Measurements from ENCODE around the gene PIH1D1.
A peak's percentile ranks its signal among the peaks of the same experiment; 100 is the strongest.
"Not testable (repeated sequence)": the region's sequence is repeated elsewhere in the genome, so short reads cannot be mapped to it uniquely, and the experiment has no call there.

Gene PIH1D1

DNA sequence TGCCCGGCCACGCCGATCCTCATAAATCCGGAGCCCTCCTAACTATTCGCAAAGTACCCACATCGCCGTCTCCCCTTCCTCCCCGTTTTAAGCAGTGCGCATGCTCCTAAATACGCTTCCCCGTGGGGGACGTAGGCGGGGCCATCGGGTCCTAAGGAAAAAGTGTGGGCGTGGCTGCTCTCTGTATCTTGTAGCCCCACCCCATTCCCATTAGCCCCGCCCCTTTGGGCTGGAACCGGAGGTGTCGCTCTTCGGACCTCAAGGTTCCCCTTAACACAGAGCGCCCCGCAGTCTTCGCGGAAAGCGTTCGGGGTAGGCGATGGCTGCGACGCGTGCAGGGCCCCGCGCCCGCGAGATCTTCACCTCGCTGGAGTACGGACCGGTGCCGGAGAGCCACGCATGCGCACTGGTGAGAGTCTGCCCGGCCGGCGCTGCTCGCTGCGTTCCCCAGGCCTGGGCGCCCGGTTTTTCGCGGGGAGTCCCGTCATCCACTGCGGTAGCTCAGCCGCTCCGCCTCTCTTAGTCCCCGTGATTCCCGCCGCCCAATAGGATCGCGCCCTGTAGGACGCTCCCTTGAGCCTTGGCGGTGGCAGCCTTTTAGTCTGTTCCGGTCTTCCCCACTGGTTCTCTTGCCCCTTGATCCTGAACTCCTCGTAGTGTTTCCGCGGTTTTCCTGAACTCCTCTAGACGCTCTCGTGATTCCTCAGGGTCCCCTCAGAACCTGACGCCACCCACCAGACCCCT, 1.6 kb upstream of the PIH1D1 start, which contains the start of gene ALDH16A1:
ALDH16A1 (plus strand) TSS at position 213 of the 744 bp plus-strand sequence; CDS start at position 320, 107 bp downstream.
- peak; percentile 95 for DNase-seq

DNA sequence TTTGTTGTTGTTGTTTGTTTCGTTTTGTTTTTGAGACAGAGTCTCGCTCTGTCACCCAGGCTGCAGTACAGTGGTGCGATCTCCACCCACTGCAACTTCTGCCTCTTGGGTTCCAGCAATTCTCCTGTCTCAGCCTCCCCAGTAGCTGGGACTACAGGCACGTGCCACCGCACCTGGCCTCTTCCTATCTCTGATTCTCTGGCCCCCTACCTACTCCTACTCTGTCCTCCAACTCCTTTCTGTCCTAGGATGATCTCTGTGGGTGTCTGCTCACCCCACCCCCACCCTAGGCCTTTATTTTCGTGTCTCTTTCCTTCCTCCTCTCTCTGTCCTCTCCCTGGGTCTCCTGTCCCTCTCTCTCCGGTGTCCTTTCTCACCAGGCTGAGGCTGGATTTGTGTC, 1.2 kb downstream of the PIH1D1 start:
- no peak for DNase-seq

DNA sequence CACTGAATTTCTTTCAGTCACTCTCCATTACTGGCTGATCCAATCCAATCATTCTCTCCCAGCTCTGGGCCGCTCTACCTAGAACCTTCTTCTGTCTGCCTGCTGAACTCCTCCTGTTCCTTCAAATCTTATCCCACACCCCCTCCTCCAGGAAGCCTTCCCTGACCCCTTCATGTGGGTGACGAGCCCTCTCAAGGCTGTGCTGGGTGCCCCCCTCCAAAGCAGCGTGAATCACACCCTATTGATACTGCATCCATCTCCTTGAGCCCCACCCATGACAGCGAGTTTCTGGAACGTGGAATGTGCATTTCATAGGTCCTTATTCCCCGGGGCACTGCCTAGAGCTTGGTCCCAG, 3.2 kb downstream of the PIH1D1 start:
- DNase-seq, result no peak

DNA sequence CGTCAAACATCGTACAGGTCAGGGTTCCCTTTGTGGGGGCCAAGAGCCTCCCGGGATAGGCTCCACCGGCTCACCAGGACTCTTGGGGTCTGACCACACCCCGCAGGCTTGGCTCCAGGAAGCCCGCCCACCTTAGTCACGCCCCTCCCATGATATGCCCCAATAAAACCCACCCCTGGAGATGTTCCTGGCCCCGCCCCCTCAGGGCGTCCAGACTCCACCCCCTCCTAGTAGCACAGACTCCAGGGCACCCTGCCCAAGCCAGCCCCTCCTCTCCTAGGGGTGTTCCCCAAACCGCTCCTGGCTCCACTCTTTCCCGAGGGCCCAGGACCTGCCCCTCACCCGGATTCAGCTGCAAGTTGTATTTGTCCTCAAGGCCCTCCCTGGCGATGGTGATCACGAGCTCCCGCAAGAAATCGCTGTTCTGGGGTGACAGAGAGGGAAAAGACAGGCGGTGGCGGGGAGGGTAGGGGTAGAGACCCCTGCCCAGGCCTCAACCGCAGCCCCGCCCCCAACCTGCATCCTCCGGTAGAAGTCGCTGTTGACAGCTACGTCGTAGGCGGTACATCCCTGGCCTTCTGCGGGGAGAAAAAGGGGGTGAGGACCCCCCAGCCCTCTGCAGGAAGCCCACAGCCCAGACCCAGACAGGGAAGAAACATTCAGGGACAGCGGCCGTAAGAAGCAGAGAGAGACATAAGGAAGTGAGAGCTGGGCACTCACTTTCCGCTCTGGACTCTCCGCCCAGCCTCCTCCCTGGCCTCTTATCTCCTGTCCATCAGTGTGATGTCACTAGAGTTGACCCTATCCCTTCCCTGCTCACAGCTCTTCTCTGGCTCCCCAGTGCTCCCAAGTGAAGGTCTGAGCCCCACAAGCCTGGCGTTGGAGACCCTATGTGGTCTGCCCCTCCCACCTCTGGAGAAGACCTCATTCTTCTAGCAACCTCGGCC, 3.9 kb downstream of the PIH1D1 start:
- no peak for DNase-seq

DNA sequence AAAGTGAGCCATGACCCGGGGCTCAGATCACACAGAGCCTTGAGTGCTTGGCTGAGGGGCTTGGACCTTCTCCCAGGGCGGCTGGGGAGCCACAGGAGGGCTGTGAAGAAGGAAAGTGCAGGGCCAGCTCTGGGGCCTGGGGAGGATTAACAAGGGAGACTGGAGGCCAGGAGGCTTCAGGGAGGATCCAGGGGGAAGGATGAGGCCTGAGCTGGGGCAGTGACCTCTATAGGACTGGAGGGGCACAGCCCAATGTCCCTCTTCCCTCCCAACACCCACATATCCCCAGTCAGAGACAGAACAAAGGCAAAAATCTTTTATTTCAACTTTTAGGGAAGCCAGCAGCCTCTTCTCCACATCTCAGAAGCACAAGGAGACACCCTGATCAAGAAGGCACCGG, 5.6 kb downstream of the PIH1D1 start:
- no peak for DNase-seq

DNA sequence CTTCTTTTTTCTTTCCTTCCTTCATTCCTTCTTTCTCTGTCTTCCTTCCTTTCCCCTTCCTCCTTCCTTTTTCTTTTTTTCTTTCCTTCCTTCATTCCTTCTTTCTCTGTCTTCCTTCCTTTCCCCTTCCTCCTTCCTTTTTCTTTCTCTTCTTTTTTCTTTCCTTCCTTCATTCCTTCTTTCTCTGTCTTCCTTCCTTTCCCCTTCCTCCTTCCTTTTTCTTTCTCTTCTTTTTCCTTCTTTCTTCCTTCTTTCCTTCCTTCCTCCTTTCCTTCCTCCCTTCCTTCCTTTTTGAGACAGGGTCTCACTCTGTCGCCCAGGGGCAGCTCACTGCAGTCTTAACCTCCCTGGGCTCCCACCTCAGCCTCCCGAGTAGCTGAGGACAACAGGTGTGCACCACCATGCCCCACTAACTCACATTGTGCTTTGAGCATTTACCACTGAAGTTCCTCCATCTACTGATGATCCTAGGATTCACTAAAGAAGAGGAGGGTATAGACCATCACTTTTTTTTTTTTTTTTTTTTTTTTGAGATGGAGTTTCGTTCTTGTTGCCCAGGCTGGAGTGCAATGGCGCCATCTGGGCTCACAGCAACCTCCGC, 7.4 kb downstream of the PIH1D1 start:
- DNase-seq, result not testable (repeated sequence)

DNA sequence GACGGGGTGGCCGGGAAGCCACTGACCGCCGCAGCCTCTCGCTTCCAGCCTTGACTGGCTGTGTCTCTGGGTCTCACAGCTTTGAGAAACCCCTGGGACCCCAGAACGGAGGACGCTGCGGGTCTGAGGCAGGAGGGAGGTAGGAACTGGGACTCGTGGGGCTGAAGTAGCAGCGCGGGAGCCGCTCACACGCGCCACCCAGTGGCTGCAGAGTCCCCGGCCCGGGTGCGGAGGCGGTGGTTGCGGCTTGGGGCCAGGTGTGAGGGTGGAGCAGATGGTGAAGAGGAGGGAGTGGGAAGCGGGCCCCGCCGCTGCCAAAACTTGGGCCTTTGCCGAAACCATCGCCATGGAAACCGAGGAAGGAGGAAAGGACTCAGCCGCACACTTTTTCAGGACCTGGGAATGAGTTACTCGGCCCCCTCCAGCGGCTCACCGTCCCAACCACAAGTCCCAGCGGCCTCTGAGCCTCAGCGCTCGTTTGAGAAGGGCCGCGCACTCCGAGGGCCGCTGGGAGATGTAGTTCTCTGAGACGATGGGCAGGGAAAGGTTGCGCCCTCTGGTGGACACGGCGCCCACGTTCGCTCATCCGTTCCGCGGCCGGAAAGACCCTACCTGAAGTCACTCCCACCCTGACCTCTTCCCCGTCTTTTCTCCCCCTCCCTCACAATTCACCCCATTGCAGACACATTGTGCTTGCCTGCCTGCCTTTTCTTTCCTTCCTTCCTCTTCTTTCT, 8.1 kb downstream of the PIH1D1 start:
- peak; percentile 79 for DNase-seq

DNA sequence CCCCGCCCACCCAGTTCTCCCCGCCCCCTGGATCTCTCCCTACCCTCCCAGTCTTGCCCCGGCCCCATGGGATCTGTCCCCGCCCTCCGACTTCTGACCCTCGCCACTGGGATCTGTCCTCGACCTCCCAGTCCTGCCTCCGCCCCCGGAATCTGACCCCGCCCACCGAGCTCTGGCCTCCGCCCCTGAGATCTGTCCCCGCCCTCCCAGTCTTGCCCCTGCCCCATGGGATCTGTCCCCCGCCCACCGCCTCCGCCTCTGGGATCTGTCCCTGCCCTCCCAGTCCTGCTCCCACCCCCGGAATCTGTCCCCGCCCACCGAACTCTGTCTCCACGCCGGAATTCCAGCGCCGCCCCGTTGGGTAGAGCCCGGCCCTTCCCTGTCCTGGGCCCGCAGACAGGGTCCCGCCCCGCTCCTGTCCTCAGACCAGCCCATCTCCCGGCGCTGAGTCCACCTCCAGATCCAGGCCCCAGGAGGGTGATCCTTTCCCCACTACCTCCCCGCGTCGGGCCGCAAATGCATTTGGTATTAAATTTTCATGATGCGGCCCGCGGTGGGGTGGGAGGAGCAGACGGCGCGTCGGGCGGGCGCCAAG, 8.7 kb downstream of the PIH1D1 start:
- no peak for DNase-seq

DNA sequence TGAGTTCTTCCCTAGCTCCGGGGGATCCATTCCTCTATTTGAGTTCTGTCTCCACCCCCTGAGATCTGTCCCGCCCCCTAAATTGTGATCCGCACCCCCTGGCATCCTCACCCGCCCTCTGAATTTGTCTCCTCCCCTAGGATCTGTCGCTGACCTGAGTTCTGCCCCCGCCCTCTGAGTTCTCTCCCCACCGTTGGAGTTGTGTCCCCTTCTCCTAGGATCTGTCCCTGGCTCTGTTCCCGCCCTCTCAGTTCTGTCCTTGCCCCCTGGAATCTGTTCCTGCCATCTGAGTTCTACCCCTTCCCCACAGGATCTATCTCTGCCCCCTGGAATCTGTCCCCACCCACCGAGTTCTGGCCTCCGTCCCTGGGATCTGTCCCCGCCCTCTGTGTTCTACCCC, 9.3 kb downstream of the PIH1D1 start:
- DNase-seq, result no peak

DNA sequence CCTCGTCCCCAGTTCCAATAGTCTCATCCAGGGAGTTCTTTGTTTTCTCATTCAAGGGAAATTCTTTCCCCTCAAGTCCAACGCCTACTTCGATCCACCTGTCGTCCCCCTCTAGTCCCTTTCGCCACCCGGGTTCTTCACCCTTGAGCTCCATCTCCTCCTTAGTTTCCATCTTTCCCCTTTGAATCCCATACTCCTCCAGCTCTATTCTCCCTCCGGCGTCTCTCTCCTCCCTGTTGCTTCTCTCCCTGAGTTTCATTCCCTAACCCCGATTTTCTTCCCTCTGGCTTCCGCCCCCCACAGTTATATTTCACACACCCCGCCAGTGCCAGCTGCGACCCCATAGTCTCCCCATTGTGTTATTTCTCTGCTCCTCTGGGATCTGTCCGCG, 9.7 kb downstream of the PIH1D1 start:
- no peak for DNase-seq

DNA sequence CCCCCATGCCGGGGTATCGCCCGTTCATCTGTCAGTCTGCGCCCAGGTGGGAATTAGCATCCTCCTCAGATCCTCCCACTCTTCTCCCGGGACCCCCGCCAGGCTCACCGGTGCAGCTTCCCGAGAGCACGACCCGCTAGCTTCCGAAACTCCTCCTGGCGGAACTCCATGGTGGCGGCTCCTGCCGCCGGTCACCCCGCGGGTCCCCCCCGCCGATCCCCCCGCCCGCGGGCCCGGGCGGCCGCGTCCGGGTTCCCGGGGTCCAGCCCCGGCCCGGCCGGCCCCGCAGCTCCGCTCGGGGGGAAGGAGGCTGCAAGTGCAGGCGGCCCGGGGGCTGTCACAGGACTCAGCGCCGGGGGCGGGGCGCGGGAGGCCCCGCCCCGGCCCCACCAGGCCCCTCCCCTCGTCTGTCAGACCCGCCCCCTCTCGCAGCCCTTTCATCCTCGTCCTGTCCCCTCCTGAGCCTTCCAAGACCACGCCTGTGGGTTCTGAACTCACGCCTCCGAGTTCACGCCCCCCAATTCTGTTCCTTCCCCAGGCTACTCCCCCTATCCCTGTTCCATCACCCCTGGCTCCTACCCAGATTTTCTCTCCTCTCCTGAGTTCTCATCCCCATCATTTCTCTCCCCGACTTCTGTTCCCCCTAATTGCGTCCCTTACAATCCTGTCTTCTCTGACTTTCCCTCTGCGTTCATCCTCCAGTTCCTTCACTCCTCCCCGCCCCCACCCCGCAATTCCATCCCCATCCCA, 10.2 kb downstream of the PIH1D1 start, which contains the start of gene SLC17A7:
SLC17A7 (minus strand) TSS at position 318 of the 750 bp plus-strand sequence; CDS start at position 170, 148 bp downstream.
- DNase-seq, result peak; percentile 35

DNA sequence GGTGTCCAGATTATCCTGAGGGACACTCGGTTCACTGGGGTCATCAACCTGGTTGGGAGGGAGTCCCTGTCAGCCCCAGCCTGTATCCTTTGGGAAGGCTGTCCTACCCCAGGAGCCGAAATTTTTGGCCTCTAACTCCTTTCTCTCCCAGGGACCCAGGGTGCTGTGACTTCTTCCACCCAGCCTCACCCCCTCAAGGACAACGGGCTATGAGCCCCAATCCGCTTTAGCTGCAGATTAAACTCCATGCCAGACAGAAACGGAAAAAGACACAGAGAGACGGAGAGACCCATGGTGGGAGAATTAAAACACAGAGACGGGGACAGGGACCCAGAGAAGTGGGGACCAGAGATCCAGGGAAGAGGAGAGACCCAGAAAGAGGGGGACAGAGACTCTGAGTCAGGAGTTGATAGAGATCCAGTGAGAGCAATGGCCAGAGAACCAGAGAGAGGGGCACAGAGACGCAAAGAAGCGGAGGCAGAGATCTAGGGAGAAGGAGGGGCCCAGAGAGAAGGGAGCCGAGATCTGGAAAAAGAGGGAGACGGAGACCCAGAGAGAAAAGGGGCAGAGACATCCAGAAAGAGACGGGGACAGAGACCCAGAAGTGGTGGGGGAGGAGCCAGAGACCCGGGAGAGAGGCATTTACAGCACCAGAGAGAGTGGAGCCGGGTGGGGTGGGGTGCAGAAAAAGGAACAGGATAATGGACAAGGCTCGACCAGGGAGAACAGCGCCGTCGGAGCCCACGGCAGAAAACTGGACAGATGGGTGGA, 11.0 kb downstream of the PIH1D1 start:
- DNase-seq, result no peak

DNA sequence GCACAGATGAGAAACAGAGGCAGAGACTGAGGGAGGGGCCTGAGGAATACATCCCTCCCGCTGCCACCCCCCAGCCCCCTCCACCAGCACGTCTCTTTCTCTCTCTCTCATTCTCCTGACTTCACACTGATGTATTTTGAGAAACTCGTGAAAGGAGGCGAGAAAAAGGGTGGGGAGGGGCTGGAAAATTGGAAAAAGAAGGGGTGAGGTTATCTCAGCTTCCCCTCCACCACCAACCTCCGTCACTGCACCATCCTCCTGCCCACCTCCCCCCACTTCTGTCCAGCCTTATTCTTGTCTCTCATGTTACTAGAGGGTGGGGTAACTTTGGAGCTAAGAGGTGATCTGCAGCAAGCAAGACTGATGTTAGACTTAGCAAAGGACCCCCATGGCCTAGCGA, 11.8 kb downstream of the PIH1D1 start:
- no peak for DNase-seq

DNA sequence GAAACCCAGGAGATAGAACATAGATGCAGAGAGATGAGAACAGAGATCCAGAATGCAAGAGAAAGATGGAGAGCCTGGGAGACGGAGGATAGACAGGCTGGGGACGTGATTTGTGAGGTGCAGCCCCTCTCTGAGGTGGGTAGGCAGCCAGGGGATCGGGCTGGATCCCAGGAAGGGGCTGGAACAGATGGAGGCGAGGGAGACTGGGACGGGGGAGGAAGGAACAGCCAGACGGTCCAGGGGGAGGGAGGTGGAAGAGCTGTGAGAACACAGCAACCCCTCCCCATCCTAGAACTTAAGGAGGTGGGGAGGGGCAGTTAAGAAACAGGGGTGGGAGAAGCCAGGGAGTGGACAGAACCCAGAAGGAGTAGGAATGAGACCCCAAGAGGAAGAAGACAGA, 13.4 kb downstream of the PIH1D1 start:
- DNase-seq, result no peak

DNA sequence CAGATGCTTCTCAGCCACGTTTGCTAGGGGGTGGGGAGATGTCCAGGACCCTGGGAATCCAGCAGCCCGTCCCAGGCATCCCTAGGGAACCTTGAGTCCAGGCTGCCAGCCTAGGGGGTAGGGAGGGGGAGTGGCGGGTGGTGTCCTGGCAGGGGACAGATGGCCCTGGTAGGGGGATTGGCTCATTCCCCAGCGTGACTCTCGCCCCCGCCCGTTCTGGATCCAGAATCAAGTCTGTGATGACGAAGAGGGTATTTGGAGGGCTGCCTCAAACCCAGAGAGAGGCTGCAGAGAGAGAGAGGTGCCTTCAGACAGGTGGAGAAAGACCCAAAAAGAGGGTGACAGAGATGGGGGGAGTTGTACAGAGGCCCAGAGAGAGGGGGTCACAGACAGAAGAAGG, 14.4 kb downstream of the PIH1D1 start:
- no peak for DNase-seq

DNA sequence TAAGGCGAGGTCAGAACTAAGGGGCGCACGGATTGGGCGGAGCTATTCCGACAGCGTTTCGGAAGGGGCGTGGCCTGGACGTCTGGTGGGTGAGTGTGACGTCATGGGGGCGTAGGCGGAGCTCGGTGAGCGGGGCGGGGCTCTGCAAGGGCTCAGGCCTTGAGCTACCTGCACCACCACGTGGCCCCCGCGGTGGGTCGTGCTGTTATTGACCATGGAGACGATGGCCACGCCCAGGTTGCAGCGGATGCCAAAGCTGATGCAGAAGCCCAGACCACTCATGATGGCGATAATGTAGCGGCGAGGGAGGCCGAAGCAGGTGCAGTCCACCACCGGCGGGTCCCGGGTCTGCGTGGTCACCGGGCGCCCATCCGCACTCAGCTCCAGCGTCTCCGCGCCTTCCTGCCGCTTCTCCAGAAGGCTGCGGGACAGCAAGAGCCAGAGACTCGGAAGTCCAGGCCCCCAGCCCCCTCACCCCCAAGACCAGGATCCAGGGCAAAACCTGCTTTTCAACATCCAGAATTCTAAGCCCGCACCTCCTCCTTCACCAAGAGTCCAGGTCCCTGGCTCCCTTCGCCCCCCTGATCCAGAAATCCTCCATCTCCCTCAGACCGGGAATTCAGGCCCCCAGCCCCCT, 15.1 kb downstream of the PIH1D1 start:
- DNase-seq, result no peak

DNA sequence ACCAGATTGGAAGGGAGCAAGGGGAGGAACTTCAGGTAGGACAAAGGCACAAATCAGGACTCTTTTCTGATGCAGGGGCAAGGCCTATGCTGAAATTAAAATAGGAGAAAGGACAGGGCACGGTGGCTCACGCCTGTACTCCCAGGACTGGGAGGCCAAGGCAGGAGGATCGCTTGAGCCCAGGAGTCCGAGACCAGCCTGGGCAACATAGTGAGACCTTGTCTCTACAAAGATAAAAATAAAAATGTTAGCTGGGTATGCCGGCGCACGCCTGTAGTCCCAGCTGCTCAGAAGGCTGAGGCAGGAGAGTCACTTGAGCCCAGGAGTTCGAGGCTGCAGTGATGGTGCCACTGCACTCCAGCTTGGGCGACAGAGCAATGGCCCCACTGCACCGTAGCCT, 15.9 kb downstream of the PIH1D1 start:
- DNase-seq, result no peak

DNA sequence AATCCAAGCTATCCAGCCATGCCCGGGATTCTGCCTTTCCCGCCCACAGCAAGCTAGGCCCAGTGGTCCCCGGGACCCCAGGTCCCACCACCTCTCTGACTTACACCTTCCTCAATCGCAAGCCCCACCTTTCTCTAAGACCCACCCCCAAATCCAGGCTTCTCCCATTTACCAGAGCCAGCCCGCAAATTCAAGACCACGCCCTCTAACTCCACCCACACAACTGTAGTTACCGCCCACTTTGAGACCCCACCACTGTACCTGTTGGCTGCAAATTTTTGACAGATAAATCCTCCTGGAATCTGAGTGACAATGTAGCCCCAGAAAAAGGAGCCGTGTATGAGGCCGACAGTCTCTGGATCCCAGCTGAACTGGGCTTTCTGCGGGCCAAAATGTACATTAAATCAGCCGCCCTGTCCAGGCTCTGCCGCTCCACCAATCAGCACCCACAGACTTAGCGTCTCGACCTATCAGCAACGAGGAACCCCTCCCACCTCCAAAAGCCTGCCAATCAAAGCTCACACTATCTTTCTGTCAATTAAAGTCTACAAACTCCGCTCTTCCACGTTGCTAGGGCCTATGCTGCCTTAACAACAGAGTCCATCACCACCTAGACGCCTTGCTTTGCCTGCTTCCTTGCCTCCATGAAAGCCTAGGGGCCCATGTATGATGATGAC, 16.6 kb downstream of the PIH1D1 start:
- no peak for DNase-seq

DNA sequence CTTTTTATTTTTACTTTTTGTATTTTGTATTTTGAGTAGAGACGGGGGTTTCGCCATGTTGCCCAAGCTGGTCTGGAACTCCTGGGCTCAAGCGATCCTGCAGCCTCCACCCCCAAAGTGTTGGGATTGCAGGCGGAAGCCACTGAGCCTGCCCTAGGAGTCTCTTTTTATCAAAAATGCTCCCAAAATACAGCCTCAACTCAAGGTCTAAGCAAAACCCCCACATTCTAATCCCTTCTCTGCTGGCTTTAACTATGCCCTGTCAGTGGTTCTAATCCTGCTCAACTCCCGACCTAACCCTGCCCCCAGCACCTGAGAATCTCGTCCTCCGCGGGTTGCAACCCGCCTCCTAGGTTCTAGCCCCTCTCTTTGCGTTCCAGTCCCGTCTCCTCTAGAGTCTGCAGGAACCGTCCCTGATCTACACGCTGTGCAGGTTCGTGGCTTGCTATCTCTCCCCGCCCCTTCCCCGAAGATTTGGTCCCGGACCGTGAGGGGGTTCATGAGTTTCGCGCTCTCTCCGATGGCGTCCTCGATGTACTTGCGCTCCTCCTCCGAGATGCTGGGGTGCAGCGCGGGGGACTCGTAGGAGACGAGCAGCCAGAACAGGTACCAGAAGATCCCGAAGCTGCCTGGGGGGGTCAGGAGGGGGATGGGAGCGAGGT, 18.2 kb downstream of the PIH1D1 start:
- no peak for DNase-seq
